ENCODE results near the gene SESN1. TPM values are rescaled to one million over a fixed set of nuclear protein-coding genes. Genes with fewer than 3 reads are reported as not detected.

SESN1 gene
- total RNA-seq, 1 experiment from 2014 or later: 17.5 TPM

- Histone ChIP-seq H3K4me2 (ENCODE audit: insufficient read depth, insufficient read length, low read length) (no peak overlapping the region), H3K4me1 (ENCODE audit: insufficient read depth, low read length) (no peaks in the 10 kb centered on the region), H4K91ac (ENCODE audit: insufficient read length, low read depth, low read length) (no peak overlapping the region), H3K23me2 (ENCODE audit: insufficient read length, low read depth, low read length, poor library complexity, severe bottlenecking) (peaks cover 10% of the 10 kb centered on the region), H3K56ac (ENCODE audit: insufficient read length, low read depth, low read length) (no peak overlapping the region), H2BK5ac (ENCODE audit: insufficient read length, low read length) (no peak overlapping the region), H3K27ac (ENCODE audit: insufficient read length, low read depth, low read length) (no peak overlapping the region), H4K8ac (replicated peaks; ENCODE audit: insufficient read length, low read depth, low read length) (no peak overlapping the region), H3K27me3 (ENCODE audit: insufficient read depth, low read length) (no peaks in the 10 kb centered on the region), H2BK20ac (ENCODE audit: low read depth, low read length, poor library complexity, severe bottlenecking) (no peak overlapping the region), H2BK15ac (ENCODE audit: low read depth, low read length) (no peak overlapping the region), H3K9me3 (ENCODE audit: control insufficient read depth, low read depth, low read length) (no peaks in the 10 kb centered on the region), H3K79me1 (ENCODE audit: insufficient read depth, low read depth, low read length, poor library complexity, severe bottlenecking) (no peaks in the 10 kb centered on the region), H4K5ac (ENCODE audit: insufficient read length, low read depth, low read length) (no peak overlapping the region), H2BK120ac (ENCODE audit: low read depth, low read length, poor library complexity, severe bottlenecking) (no peak overlapping the region), H3K9ac (ENCODE audit: extremely low read depth, insufficient read length, low read length) (no peak overlapping the region), H2AFZ (ENCODE audit: low read length) (no peak overlapping the region), H2AK5ac (ENCODE audit: insufficient read length, low read length) (no peak overlapping the region), H4K20me1 (ENCODE audit: control insufficient read depth, insufficient read depth, insufficient read length) (no peaks in the 10 kb centered on the region), H3K14ac (ENCODE audit: insufficient read depth, low read length) (no peak overlapping the region), H3K18ac (ENCODE audit: insufficient read length, low read depth, low read length) (no peak overlapping the region), H3K4ac (ENCODE audit: low read depth, low read length) (no peak overlapping the region), H3T11ph (ENCODE audit: low read length) (no peak overlapping the region), H3K23ac (ENCODE audit: insufficient read length, low read depth, low read length) (no peak overlapping the region), H3K79me2 (ENCODE audit: insufficient read depth, low read length) (no peaks in the 10 kb centered on the region), H2BK12ac (ENCODE audit: insufficient read length, low read depth, low read length) (no peak overlapping the region)
- H3K9me3 Mint-ChIP-seq: no peaks in the 10 kb centered on the region; a peak in 1 of 5 replicates
- peak overlapping the region in 1 of 2 experiments; percentile 35; a peak in 3 of 5 replicates for H3K4me3 Mint-ChIP-seq
- peaks cover 31 to 40% of the 10 kb centered on the region in 2 experiments for H3K4me1 Mint-ChIP-seq
- H3K27ac Mint-ChIP-seq: no peak overlapping the region
- WGBS (ENCODE audit: extremely low coverage, insufficient read length, low lambda C conversion rate): no CpG with 5 or more reads among the region's 1 CpG
- no peak for DNase-seq
- no peaks in the 10 kb centered on the region for H3K36me3 Mint-ChIP-seq (ENCODE audit: insufficient read depth in 1 of 3, low read depth in 3 of 3)
- no peaks in the 10 kb centered on the region for H3K27me3 Mint-ChIP-seq (ENCODE audit: low read depth)
- TF ChIP-seq CTCF (conservative IDR thresholded peaks at IDR 0.05): no peak
These were observed 2.6 kb downstream of the SESN1 start for GRCh38 chr6:109092074-109092473.

Measured in H9 (cell line).